ENCODE measurements around the gene CLEC2A. TPM values are rescaled to one million over a fixed set of nuclear protein-coding genes. Genes with fewer than 3 reads are reported as not detected.

The CLEC2A gene
- total RNA-seq, 1 experiment from 2014 or later, result not detected

- DNase-seq (ENCODE audit: low read depth), result no peak
Observed at GRCh38 chr12:9933958-9934357, 1.8 kb upstream of the CLEC2A start.

- DNase-seq (ENCODE audit: low read depth), result no peak
Observed at GRCh38 chr12:9931245-9931644, 925 bp downstream of the CLEC2A start.

GRCh38 chr12:9928607-9929006, 3.6 kb downstream of the CLEC2A start:
- DNase-seq (ENCODE audit: low read depth), result no peak

GRCh38 chr12:9926876-9927275, 5.3 kb downstream of the CLEC2A start:
- DNase-seq (ENCODE audit: low read depth), result no peak

GRCh38 chr12:9925705-9926393, 6.3 kb downstream of the CLEC2A start:
- peak; percentile 40 for DNase-seq (ENCODE audit: low read depth)

GRCh38 chr12:9922429-9922828, 9.7 kb downstream of the CLEC2A start:
- no peak for DNase-seq (ENCODE audit: low read depth)

GRCh38 chr12:9920451-9920850, 11.7 kb downstream of the CLEC2A start:
- DNase-seq (ENCODE audit: low read depth), result no peak

GRCh38 chr12:9919443-9919842, 12.7 kb downstream of the CLEC2A start:
- DNase-seq (ENCODE audit: low read depth), result no peak

- no peak for DNase-seq (ENCODE audit: low read depth)
Observed at GRCh38 chr12:9911708-9912107, 20.5 kb downstream of the CLEC2A start.

GRCh38 chr12:9910716-9911421, 21.3 kb downstream of the CLEC2A start:
- DNase-seq (ENCODE audit: low read depth), result no peak

- no peak for DNase-seq (ENCODE audit: low read depth)
Observed at GRCh38 chr12:9909724-9910123, 22.4 kb downstream of the CLEC2A start.

GRCh38 chr12:9908350-9908749, 23.8 kb downstream of the CLEC2A start:
- no peak for DNase-seq (ENCODE audit: low read depth)

GRCh38 chr12:9907769-9908168, 24.4 kb downstream of the CLEC2A start:
- no peak for DNase-seq (ENCODE audit: low read depth)

GRCh38 chr12:9906873-9907272, 25.3 kb downstream of the CLEC2A start:
- peak; percentile 33 for DNase-seq (ENCODE audit: low read depth)

GRCh38 chr12:9902539-9903228, 29.5 kb downstream of the CLEC2A start:
- DNase-seq (ENCODE audit: low read depth), result no peak

GRCh38 chr12:9900930-9901329, 31.2 kb downstream of the CLEC2A start:
- no peak for DNase-seq (ENCODE audit: low read depth)

GRCh38 chr12:9899209-9899608, 33.0 kb downstream of the CLEC2A start:
- no peak for DNase-seq (ENCODE audit: low read depth)

GRCh38 chr12:9897535-9897934, 34.6 kb downstream of the CLEC2A start:
- DNase-seq (ENCODE audit: low read depth), result no peak

GRCh38 chr12:9895215-9895971, 36.8 kb downstream of the CLEC2A start:
- DNase-seq (ENCODE audit: low read depth), result no peak

GRCh38 chr12:9888665-9889273, 43.4 kb downstream of the CLEC2A start:
- DNase-seq (ENCODE audit: low read depth), result no peak

- no peak for DNase-seq (ENCODE audit: low read depth)
Observed at GRCh38 chr12:9883175-9883574, 49.0 kb downstream of the CLEC2A start.

GRCh38 chr12:9881988-9882387, 50.2 kb downstream of the CLEC2A start:
- no peak for DNase-seq (ENCODE audit: low read depth)
